T-helper 22 cell (primary cell): Measurements from ENCODE around the gene TOM1L1.
"Not testable (repeated sequence)": the region's sequence is repeated elsewhere in the genome, so short reads cannot be mapped to it uniquely, and the experiment has no call there.

Experiments
- DNase-seq: peaks from one replicate; pipeline ENCODE4 v3.0.0-alpha.2; 2020; ENCODE audit warnings: low read depth

The TOM1L1 gene, protein sequence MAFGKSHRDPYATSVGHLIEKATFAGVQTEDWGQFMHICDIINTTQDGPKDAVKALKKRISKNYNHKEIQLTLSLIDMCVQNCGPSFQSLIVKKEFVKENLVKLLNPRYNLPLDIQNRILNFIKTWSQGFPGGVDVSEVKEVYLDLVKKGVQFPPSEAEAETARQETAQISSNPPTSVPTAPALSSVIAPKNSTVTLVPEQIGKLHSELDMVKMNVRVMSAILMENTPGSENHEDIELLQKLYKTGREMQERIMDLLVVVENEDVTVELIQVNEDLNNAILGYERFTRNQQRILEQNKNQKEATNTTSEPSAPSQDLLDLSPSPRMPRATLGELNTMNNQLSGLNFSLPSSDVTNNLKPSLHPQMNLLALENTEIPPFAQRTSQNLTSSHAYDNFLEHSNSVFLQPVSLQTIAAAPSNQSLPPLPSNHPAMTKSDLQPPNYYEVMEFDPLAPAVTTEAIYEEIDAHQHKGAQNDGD

DNA sequence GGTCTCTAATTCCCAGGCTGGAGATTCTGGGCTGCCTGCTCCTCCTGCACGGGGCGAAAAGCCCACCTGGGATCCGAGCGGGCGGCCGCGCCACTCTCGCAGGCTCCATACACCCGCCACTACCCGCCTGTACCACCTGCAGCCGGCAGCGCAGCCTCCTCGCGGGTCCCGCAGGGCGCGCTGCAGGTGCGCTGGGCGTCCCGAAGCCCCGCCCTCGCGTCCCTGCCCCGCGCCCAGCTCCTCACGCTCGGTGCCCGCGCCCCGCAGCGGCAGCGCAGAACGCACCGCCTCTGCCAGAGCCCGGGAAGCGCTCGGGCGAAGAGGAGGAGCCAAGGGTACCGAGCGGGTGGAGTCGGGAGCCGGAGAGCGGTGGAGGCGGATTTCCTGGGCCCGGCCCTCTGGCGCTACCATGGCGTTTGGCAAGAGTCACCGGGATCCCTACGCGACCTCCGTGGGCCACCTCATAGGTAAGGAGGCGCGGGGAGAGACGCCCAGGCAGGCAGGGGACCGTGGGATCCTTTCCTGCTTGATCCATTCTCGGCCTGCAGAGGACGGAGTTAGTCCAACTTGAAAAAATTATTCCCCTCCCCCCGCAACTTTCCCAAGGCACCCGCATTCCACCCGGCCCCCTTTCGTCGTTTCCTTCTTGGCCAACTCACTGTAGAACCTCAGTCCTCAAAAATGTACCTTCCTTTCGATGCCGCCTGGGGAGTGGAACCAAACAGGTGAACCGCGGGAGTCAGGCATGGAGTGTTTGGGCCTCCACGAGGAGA, at the start of gene TOM1L1:
TSS of gene TOM1L1 (plus strand) at position 396 of the 773 bp plus-strand sequence. CDS start at position 410, 14 bp downstream.
- DNase-seq, result peak; percentile 15

DNA sequence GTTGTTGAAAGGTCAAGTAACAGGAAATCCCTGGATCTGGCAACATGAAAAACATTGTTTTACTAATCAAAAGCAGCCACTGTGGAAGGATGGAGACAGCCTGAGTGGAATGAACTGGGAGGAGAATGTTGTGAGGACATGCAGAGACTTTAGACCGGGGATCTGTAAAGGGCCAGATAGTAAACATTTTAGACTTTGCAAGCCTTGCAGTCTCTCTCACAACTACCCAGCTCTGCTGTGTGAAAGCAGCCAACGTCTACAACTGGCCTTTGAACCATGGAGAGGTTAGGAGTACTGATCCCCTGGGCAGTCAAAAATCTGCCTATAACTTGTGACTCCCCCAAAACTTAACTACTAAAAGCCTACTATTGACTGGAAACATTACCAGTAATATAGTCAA, 41.5 kb upstream of the TOM1L1 start:
- no peak for DNase-seq

DNA sequence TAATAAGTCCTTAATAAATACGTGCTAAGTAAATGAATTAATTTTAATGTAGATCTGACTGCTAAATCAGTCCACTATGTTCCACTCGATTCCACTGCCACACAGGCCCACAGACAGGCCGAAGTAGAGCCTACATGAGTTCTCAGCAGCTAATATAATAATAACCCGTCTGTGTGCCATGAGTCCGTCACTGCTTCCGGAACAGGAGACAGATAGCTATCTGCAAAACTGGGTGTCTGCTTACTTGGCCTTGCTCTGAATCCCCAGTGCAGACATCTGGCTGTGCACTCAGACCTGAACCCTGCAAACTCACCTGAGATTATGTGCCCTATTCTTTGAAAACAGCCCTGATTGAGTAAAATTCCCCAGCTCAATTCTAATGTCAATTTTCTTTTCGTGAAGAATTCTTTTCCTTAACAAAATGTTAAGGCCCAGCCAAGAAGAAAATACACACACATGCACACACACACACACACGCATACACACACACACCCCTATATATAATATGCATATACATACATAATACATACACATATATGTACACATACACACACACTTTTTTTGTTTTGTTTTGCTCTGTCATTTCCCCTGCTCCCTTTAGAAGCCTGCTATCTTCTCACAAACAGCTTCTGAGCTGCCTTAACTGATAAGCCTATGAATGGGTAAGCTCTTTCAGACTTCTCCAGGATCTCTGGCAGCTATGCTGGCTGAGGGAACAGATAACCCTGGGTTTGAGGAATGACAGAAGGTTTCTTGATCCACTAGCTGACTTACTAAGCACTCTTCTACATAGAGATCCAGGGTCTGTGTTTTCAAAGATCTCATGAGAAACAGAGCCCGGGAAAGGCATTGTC, 39.8 kb upstream of the TOM1L1 start:
- no peak for DNase-seq

DNA sequence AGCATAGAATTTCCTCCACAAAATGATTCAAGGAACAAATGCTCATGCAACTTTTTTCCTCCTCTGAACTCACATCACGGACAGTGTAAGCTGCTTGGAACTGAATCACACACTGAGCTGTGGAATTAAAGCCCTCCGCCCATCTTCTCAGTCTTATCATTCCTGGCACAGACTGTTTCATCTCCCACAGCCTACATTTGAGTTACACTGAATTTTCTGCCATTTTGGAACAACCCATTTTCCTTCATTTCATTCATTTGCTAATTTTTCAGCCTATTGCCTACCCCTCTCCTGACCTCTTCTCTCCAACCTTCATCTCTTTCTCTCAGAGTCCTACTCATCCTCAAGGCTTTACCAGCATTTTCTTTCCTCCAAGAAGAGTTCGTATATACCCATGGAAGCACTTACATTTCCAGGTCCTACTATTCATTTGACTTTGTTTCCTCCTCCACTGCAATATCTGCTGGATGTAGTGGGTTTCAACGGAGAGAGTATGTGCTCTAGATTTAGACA, 39.1 kb upstream of the TOM1L1 start:
- no peak for DNase-seq

DNA sequence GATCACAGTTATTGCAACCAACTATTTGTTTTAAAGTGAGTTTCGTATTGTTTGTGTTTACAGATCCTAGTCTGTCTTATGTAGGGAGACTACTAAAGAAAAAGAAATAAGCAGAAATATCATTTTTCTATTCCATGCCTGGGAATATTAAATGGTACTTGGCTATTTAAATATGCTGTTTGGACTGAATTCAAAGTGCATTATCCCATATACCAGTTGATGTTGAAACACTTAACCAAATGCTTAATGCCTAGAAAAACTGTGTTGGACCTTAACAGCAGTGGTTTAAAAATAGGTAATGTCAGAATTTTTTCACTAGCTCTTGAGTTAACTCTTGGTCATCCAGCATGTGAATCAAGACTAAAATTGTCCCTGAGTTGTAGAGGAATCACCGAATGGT, 37.5 kb upstream of the TOM1L1 start:
- no peak for DNase-seq

DNA sequence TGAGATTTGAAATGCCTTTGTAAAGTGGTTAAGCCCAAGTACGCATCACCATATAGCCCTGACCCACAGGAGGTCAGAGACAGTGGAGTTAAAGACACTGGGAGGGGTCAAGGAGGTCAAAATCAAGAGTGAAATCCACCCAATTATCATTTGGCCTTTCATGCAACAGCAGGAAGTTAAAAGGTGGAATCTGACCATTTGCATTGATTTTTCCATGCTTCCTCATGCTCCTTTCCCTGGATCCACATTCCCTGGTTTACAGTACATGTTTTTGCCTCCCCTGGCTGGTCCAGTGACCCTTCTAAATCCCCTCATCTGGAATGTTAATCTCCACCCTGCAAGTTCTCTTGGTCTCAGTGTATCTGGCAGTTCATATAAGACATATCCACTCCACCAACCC, 36.6 kb upstream of the TOM1L1 start:
- DNase-seq, result no peak

DNA sequence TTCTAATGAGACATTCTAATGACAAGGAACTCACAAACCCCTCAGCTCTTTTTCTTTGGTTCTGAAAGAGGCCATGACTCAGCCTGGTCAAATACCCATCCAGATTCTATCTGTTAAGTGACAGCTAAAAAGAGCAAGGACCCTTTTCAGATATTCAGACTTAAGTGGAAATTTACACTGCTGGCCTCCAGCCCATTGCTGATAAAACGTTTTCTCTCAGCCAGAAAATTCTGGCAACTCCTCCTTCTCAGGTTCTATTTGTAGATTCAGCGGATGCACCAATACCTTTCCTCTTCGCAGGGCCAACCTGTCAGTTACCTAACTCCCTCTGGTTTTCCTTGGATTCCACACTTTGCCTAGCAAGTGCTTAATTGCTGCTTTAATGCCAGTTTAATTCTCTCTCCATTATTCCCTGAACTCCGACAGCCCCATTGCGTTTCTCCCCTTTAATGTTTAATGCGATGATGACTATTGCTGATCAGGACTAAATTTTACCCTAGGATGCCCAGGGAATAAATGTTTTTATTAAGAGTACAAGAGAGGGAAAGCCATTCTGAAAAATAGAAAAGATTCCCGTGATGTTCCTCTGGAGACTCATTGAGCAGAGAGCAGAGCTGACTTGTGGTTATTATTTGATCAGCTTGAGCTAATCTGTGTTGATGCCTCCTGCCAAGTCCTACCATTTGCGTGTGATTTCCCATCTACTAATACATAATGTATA, 35.9 kb upstream of the TOM1L1 start:
- no peak for DNase-seq

DNA sequence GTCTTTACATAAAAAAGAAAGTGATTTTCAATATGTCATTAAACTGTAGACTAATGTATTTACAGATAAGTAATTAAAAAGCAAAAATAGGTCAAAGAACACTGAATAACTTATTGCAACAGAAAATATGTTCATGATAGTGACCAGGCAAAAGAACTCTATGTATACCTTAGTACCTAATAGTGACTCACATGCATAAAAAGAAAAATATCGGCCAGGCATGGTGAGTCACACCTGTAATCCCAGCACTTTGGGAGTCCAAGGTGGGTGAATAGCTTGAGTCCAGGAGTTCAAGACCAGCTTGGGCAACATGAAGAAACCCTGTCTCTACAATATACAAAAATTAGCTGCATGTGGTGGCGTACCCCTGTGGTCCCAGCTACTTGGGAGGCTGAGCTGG, 33.0 kb upstream of the TOM1L1 start:
- DNase-seq, result no peak

DNA sequence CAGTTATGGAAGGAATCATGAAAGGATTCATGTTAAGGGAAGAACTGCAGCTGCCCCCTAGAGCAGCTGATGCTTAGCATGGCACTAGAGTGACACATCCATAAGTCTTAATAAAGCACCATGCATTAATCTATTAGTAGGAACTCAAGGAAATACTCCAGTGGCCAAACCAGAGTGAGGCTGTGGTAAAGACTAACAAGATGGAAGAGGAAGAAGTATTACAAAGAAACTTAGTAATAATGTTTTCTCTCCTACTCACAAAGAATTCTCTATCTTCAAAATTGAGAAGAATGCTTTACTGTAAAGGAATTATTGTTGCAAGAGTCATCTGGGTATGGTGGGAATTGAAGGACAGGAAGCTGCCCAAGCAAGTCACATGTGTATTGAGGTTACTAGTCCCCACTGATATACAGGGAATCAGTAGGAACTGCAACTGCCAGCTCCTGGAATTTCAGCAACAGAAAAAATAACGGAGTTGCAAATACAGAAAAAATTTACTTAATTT, 29.9 kb upstream of the TOM1L1 start:
- no peak for DNase-seq

DNA sequence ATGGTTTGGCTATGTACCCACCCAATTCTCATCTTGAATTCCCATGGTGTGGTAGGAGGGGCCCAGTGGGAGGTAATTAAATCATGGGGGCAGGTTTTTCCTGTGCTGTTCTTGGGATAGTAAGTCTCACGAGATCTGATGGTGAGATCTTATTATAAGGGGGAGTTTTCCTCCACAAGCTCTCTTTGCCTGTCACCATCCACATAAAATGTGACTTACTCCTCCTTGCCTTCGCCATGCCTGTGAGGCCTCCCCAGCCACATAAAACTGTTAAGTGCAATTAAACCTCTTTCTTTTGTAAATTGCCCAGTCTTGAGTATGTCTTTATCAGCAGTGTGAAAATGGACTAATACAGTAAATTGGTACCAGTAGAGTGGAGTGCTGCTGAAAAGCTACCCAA, 24.7 kb upstream of the TOM1L1 start:
- not testable (repeated sequence) for DNase-seq

DNA sequence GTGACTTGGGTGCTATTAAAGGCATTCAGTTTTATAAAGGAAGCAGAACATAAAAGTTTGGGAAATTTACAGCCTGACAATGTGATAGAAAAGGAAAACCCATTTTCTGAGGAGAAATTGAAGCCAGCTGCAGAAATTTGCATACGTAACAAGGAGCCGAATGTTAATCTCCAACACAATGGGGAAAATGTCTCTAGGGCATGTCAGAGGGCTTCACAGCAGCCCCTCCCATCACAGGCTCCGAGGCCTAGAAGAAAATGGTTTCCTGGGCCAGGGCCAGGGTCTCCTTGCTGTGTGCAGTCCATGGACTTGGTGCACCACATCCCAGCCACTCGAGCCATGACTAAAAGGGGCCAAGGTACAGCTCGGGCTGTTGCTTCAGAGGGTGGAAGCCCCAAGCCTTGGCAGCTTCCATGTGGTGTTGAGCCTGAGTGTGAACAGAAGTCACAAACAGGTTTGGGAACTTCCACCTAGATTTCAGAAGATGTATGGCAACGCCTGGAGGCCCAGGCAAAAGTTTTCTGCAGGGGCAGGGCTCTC, 23.9 kb upstream of the TOM1L1 start:
- no peak for DNase-seq

DNA sequence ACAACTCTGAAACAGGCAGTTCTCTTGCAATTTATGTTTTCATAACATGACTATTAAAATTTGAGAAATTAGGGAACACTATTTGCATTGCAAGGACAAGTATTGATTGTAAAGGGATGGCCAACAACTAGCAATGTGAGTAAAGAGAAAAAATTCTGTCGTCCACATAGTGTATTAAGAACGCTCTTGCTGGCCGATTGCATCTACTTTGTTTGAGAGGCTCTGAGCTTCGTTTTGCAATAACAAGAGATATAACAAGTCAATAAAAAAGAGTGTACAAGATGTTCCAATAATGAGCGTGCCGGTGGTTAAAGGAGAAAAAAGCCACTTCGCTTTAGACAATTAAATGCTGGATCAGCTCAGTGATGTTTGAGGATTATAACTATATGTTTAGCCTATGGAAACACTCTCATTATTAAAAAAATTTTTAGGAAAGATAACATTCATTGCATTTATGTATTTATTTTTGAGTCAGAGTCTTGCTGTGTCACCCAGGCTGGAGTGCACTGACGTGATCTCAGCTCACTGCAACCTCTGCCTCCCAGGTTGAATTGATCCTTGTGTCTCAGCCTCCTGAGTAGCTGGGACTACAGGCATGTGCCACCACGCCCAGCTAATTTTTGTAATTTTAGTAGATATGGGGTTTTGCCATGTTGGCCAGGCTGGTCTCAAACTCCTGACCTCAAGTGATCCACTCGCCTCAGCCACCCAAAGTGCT, 19.2 kb upstream of the TOM1L1 start:
- DNase-seq, result no peak

DNA sequence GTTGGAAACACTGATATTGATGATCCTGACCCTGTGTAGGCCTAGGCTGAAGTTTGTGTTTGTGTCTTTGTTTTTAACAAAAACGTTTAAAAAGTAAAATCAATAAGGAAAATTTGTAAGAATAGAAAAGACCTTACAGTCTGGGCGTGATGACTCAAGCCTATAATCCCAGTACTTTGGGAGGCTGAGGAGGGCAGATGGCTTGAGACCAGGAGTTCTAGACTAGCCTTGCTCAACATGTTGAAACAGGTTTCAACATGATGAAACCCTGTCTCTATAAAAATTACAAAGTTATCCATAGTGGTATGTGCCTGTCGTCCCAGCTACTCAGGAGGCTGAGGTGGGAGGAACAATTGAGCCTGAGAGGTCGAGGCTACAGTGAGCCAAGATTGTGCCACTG, 18.3 kb upstream of the TOM1L1 start:
- no peak for DNase-seq

DNA sequence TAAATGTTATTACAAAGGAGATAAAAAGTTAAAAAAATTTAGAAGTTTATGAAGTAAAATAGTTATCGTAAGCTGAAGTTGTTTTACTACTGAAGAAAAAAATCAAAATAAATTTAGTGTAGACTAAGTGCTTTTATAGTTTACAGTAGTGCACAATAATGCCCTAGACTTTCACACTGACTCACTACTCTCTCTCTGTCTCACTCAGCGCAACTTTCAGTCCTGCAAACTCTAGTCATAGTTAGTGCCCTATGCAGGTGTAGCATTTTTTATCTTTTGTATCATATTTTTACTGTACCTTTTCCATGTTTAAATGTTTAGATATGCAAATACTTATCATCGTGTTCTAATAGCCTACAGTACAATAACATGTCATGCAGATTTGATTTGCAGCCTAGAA, 17.7 kb upstream of the TOM1L1 start:
- no peak for DNase-seq

DNA sequence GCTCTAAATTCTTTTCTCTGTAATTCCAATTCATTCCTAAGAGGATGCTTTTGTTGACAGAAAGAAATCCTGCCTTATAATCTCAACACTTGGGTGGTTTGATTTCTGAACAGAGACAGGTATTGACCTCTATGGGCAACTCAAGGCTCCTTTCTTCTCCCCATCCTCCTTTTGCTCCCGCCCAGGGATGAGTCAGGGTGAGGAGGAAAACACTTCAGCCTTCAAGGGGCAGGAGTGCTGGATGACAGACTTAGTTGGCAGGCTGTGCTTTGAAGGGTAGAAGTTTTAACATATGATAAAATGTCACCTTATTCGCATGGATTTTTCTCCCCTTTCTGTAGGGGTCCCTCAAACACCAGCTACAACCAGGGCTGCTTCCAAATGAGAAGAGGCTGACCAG, 16.7 kb upstream of the TOM1L1 start:
- no peak for DNase-seq

DNA sequence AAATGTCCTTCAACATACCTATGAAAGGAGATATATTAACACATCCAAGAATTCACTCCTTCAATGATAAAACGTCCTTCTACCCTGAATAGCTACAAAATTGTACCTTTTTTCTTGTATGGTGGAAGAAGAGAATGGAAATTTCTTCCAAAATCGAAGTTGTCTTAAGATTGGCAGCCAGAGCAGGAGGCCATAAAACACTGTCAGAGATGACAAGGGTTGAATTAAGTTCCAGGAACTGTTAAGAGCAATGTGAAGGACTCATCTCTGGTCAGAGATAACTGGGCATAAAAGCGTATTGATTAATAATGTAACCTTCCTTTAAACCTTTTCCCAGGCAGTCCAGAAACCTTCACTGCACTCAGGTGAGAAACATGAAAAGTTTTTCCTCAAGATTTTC, 12.9 kb upstream of the TOM1L1 start:
- DNase-seq, result no peak

DNA sequence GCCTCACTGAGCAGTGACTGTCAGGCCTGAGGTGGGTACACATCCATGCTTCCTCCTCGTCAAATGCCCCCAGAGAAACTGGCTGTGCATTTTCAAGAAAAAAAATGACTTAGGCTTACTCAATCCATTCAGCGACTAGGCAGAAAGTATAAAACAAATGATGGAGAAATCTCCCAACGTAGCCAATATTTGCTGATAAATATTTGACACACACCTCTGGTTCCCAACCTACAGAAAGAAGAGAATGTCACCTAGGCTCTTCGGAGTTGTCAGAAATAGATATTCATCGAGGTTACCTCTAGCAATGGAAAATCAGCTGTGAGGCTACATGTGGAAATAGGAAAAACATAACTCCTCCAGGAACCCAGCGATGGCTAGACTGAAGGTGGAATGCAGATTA, 12.4 kb upstream of the TOM1L1 start:
- no peak for DNase-seq

DNA sequence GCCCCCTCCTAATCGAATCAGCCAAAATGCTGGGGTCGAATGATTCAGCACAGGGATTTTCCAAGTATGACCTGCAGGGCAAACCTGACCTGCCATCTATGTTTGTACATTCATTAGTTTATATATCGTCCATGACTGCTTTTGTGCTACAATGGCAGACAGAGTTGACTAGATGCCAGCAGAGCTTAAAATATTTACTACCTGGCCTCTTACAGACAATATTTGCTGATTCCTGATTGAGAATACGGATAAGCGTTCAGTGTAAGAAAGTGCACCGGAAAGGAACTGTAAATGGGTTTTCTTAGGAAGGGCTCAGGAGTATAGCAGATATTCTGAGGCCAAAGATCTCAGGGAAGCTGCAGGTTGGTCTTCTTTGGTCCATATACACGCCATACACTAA, 11.7 kb upstream of the TOM1L1 start:
- DNase-seq, result no peak

DNA sequence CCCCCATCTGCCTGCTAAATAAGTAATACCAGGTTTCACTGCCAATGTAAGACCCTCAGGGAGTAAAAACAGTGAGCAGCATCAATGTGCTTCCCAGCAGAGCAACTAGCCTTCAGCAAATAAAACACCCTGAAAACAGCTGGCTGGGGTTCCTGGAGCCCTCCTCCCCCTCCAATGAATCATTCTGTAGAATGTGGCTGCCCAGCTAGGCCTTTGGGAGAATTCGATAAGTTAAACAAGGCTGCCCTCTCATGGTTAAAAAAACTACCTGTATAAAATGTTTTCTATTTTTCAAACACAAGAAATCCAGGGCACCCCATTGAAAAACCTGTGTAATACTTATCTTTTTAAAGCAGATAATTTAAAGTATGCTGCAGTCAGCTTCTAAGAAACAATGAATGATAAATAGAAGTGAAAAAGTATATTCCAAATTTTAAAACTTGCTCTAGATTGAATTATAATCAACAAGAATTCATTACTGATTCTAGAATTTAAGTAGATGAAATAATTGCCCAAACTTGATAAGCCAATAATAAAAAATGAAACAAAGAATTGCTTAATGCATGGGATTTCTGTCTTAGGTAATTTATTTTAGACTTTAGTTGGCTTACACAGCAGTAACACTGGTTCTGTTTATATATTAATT, 9.4 kb upstream of the TOM1L1 start:
- DNase-seq, result no peak

DNA sequence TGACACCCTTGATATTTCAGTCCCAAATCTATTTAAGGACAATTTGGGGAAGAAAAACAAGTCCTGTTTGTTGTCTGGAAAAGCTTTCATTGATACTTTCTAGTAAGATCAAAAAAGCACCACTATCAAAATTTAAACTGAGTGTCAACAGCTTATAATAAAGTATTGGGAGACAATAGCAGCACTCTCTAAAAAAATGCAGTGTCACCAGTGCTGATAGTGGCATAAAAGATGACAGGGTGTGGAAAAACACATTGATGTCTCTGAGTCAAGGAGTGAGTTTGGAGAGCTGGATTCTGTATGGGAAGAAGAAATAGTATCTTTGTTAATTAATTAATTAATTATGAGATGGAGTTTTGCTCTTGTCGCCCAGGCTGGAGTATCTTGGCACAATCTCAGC, 8.3 kb upstream of the TOM1L1 start:
- DNase-seq, result no peak
